Hippocampal formation (tissue), 2 donors: ENCODE results near the gene NEK4.
"Not testable (repeated sequence)": the region's sequence is repeated elsewhere in the genome, so short reads cannot be mapped to it uniquely, and the experiment has no call there.

ENCODE experiments used
- DNase-seq, 2 donors: peaks; one replicate each; lab custom pipeline; 2025; lab: John Stamatoyannopoulos, UW

The NEK4 gene

DNA sequence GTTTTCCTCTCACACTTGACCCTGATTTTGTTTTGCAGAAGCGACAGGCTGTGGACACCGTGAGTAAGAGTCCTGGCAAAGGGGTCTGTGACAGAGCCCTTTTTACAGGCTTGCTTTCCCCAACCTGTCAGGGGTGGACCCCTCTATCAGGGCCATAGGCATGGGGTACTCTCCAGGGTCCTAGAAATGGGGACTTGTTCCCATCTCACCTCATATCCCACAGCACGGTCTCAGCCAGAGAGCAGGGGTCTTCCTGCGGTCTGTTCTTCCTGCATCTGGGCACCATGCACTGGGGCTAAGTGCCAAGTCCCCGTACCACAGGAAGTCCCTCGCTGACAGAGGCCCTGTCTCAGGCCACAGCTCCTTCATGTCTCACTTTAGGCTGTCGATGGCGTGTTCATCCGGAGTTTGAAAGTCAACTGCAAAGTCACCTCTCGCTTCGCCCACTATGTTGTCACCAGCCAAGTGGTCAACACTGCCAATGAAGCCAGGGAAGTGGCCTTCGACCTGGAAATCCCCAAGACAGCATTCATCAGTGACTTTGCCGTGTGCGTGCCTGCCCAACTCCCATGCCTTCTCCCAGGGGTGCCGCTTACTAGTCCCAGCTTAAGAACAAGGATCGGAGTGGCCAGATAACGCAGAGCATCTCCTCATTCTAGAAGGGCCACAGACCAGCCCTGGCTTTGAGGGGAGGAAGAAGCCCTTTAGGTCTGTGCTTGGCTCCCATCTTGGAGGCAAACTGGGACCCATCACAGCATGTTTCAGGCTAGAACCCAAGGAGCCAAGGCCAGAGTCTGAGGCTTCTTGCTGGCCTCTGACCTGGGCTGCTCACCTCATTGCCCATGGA is 7.4 kb upstream of the NEK4 start:
- DNase-seq: no peak

DNA sequence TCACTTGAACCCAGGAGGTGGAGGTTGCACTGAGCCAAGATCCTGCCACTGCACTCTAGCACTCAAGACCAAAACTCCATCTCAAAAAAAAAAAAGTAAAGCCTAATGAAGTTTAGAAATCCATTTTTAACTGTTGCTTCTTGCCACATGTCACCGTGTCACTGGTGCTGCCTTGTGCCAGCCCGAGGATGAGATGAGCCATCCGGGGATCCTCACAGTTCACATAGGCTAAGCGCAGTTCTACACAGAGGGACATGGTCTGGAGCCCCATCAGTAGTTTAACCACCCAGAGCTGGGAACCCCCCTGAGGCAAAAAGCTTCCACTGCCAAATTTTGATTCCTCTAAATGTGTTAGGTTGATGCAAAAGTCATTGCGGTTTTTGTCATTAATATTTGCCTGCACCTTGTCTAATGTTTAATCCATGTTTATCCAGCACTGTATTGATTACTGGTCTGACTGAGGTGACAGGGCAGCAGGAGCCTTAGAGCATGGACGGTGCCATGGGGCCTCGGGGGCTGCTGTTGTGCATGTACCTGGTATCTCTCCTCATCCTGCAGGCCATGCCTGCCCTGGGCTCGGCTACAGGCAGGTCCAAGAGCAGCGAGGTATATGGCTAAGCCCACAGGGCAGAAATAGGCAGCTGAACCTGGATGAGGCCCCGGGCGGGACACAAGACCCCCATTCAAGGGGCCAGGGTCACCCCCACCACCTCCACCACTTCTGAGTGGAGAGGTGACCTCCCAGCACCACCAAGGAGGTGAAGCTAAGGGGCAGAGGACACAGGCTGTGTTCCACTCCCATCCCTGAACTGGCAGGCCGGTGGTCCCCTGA is 6.6 kb upstream of the NEK4 start, which contains the start of gene ITIH1:
ITIH1 (plus strand) TSS at position 473 of the 832 bp plus-strand sequence; CDS start at position 490, 17 bp downstream.
- DNase-seq: no peak

DNA sequence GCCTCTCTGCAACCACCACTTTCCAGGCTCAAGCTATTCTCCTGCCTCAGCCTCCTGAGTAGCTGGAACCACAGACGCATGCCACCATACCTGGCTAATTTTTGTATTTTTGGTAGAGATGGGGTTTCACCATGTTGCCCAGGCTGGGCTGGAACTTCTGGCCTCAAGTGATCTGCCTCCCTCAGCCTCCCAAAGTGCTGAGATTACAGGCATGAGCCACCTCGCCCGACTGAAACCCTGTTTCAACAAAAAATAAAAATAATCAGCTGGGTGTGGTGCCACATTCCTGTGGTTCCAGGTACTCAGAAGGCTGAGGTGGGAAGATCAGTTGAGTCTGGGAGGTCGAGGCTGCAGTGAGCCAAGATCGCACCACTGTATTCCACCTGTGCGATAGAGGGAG is 5.7 kb upstream of the NEK4 start:
- DNase-seq: not testable (repeated sequence)

DNA sequence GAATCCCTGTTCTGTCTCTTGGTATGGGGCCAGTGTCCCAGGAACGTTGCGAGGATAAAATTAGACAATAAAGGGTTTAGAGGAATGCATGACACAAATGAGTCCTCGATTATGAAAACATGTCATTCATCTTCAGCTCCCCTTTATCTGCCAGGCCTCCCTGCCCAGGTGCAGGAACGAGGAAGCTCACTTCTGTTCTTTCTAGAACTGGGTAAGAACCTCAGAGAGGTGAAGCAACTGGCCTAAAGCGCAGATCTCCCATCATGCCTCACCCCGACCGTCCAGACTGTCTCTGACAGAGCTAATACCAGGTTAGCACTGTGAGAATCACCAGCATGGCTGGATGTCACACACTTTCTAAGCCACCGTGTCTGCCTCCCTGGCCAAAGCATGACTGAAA is 5.1 kb upstream of the NEK4 start:
- DNase-seq: no peak

DNA sequence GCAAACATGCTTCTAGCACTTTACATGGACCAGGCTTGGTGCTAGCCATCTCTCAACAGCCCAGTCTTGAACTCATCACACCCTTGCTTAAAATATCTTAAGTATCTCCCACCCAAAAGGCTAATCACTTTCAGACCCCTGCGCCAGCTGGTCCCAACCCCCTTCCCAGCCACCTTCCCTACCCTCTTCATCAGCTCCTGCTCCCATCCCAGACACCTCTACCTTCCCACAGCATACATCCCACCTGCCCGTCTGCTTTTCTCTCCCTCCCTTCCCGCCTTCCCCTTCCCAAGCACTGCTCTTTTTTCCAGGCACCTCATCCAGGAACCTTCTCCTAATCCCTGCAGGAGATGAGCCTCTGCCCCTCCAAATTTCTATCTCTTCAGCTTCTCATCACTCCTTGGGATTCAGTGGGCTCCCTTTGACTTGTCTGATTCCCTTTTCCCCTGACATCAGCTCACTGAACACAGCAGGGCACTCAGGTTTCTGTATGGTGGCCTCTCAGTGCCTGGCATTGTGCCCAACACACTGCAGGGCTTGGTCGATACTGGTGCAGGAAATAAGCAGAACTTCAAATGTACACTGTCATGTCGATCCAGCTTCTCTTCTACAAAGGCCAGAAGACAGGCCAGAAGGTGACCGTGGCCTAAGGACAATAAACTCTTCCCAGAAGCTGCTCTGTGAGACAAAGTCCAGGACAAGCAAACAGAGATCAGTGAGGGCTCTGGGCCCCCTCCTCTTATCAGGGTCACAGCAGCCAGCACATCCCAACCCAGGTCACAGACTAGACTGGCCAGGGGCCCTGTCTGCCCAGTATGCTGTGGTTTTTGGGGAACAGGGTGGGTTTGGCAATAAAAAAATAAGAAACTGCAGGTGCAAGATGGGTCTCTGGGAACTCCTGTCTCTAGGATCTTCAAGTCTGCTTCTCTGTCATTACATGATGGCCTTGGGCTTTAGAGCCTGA is 4.4 kb upstream of the NEK4 start:
- DNase-seq: no peak

DNA sequence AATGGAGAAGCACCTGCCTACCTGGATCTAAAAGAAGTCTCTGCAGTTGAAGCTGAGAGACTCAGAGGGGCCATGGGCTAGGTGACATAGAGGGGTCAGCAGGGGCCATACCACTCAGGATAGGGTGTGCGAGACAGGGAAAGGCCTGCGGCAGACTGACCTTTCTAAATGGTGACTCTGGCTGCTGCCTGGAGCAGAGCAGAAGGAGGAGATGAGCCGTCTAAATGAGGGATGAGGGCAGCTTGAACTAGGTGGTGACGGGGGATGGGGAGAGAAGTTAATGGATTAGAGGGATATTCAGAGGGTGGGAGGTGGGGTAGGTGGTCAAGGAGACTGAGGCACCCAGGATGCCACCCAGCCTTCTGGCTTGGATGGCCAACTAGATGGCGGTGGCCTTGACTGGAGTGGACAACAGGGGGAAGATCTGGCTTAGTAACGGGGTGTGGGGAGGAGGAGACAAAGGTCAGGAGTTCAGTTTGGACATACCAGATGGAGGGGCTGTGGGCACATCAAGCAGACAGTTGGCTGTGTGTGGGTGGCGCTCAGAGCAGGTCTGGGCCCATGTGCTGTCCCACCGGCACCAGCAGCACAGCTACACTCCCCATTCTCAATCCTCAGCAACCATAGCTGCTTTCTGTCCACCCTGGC is 3.5 kb upstream of the NEK4 start:
- no peak for DNase-seq

DNA sequence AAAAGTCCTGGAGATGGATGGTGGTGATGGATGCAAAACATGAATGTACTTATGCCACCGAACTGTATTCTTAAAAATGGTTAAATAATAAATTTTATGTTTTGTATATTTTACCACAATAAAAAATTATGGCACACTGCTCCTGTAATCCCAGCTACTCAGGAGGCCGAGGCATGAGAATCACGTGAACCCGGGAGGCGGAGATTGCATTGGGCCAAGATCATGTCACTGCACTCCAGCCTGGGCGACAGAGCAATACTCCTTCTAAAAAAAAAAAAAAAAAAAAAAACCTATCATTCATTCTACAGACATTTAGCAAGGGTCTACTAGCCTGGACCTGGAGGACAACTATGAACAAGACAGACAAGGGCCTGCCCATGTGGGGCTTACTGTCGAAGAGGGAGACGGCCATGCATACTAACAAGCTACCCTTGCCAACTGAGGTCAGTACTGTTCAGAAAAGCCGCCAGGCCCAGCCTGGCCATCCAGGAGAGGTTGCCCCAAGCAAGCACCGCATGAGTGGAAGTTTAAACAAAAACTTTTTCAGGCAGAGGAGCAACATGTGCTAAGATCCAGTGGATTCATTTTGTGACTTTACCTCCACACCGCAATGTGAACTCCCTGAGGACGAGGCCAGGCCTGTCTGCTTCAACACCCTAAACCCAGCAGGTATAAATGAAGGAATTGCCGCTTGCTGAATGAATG is 2.8 kb upstream of the NEK4 start:
- no peak for DNase-seq

DNA sequence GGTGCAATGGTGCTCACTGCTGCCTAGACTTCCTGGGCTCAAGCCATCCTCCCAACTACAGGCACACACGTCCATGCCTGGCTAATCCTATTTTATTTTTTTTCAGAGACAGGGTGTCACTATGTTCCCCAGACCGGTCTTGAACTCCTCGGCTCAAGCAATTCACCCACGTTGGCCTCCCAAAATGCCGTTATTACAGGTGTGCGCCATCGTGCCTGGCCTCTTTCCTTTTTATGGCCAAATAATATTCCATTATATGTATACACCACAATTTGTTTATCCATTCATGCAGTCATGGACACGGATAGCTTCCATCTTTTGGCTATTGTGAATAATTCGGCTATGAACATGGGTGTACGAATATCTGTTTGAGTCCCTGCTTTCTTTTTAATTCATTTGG is 962 bp upstream of the NEK4 start:
- no peak for DNase-seq

DNA sequence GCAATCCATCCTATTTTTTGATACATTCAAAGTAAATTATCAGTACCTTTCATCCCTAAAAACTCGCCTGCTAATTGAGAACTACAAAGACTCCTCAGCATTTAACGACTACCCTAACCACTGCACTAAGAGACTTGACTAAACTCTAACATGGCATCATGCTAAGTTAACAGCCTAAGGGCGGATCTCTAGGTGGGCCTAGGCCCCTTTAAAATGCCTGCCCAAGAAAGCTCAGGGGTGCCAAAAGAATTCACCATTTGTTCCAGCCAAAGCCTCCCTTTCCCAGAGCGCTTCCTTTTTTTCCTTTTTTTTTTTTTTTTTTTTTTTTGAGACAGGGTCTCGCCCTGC is 568 bp upstream of the NEK4 start:
- no peak for DNase-seq

DNA sequence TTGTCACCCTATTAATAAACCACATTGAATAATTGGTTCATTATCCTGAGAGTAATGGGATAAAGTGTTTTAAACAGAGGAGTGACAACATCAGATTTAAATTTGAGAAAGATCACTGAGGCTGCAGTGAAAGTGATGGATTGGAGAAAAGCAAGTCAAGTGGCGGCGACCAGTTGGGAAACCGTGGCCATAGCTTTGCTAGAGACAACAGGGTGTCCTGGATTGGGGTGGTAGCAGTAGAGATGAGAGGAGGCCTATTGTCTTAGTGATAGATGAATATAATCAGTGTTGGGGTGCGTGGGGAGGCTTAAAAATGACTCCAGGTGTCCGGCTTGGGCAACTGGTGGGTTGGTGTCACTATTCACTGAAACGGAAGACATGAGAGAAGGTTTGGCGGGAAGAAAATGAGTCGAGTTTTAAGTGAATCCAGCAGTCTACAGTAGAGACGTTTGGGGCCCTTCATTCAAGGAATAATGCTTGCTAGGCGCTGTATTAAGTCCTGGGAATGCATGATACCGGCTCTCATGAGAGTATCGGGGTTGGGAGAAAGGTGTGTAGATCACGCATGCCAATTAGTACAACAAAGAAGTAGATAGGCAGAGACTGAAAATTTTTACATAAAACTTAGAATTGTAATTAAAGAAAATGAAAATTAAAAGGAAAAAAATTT is 819 bp downstream of the NEK4 start:
- DNase-seq: no peak

DNA sequence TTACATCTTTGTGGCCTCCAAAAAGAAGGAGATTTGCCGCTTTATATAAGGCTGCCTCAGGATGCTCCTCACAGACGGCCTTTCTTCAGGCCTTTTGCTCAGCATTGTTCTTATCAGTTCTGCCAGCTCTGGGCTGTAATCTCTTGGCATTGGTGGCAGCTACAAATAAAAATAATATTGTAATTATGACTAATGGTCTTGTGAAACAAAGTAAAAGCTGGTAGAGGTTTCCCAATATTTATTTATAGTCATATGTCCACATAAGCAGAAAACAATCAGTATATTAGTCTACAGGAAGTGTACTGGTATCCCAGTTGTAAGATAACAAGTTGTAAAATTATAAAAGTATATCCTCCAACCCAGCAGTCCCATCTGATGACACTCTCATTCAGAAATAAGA is 7.3 kb downstream of the NEK4 start:
- DNase-seq: no peak

DNA sequence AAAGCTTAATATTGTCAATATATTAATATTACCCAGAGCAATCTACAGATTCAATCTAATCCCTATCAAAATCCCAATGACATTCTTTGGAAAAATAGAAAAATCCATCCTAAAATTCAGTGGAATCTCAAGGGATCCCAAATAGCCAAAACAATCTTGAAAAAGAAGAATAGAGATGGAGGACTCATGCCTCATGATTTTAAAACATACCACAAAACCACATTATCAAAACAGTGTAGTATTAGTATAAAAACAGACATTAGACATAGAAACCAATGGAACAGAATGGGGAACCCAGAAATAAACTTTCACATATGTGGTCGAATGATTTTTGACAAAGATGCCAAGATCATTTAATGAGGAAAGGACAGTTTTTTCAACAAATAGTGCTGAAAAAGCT is 14.6 kb downstream of the NEK4 start:
- no peak for DNase-seq

DNA sequence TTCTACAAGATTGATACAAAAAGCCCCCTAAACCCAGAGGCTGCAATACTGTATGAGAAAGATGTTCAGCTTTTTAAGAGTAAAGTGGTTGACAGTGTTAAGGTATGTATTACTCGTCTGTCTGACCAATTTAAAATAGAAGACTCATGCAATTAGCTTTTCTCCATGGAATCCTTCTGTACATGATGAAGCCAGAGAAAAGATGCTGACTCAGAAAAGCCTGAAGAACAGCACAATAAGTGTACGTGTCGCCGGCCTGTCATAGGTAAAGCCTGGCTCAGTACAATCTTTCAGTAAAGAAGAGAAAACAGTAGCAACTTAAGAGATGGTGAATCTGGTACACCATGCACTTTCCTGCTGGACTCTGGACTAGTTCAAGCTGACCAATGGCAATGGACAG is 16.4 kb downstream of the NEK4 start:
- DNase-seq: no peak

DNA sequence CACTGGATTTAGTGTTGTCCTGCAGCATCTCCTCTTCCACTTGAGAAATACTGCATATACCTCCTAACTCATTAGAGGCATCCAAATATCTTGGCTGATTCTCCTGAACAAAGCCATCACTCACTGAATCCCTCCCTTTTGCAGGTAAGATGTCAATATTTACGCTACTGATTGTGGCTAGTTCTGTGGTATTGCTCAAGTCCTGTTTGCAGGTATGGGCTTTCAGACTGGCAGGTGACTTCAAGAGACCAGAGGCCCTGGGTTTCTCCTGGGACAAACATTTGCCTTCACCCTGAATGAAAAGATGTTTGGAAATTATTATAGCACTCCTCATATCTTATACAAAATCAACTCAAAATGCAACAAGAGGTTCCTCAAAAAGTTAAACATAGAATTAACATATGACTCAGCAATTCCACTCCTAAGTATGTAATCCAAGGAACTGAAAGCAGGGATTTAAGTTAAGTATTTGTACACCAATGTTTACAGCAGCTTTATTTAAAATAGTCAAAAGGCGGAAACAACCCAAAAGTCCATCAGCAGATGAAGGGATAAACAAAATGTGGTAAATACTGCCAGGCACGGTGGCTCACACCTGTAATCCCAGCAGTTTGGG is 18.6 kb downstream of the NEK4 start:
- no peak for DNase-seq

DNA sequence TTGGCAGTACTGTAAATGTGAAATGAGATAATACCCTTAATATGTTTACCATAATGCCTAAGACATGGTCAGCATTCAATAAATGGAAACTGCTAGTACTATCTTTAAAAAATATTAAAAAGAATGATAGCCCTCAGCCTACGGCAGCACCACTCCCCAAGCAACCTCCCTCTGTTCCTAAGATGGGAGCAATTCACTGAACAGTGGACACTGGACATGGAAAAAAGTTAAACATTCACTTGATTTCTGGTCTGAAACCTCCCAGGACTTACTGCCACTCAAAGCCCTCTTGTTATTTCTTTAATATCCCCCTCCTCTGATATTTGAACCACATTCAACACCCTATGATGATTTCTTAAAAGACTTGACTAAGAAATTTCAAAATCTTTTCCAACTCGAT is 27.0 kb downstream of the NEK4 start:
- no peak for DNase-seq

DNA sequence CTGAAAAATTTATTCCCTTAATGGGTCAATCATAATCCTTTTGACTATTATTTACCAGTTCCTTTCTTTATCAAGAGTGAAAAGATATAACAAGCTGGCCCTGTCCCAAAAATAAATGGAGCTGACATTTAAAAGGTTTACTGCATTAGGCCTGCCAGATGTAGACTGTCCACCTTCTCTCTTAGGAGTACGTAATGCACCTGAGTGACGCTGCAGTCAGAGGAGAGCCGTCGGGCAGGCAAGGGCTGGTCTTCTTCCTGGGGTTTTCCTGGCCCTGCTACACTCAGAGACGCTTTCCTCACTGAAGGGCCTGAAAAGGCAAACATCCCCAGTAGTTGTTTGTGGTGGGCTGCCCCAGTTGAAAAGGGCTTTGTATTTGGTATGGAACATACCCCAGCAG is 27.6 kb downstream of the NEK4 start:
- no peak for DNase-seq

DNA sequence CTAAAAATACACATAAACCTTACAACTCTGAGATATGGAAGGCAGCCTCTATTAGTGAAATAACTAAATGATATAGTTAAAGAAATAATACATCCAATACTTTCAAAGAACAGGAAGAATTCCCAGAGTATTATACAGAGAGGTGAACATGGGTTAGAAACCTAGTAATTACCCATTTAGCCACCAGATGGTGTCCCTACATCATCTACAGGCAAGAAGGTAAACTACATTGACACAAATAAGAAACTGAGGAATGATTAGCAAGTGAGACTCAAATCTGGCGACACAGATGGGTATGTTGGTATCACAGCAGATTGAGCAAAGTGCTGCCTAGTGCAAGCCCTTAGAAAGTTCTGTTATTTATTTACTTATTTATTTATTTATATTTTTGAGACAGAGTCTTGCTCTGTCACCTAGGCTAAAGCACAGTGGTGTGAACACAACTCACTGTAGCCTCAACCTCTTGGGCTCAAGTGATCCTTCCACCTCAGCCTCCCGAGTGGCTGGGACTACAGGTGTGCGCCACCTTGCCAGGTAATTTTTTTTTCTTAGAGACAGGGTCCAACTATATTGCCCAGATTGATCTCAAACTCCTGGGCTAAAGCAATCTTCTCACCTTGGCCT is 28.2 kb downstream of the NEK4 start:
- DNase-seq: no peak

DNA sequence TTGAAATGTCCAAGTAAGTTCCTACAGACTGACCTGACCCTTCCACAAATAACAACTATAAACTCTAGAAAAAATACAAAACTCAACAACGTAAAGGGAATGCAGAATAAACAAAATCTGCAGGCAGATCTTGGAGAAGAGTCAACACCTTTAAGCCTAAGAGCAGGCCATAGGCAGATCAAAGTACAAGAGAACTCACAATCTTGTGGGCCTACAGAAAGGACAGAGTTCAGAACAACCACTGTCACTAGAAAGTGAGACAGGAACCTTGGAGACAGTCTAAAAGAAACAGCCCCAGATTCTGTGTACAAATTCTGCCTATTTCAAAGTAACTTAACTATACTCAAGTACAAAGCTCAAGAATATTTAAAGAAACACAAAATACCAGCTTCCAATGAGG is 31.0 kb downstream of the NEK4 start:
- DNase-seq: no peak

DNA sequence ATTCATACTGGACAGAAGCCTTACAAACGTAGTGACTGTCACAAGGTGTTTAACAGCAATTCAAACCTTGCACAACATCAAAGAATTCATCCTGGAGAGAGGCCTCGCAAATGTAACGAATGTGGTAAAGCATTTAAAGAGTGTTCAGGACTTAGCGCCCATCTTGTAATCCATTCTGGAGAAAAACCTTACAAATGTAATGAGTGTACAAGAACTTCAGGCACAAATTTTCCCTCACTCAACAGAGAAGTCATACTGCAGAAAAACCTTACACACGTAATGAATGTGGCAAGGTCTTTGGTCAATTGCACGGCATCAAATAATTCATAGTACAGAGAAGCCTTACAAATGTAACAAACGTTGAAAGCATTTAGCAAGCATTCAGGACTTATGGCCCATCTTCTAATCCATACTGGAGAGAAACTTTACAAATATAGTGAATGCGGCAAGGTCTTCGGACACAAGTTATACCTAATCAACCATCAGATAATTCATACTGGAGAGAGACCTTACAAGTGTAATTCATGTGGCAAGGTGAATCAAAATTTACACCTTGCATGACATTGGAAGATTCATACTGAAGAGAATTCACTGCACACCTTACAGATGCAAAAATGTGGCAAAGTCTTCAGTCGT is 37.4 kb downstream of the NEK4 start:
- no peak for DNase-seq
